Keratinocyte (primary cell): ENCODE results near the gene FBXO42. TPM values are rescaled to one million over a fixed set of nuclear protein-coding genes. Genes with fewer than 3 reads are reported as not detected.

ENCODE experiments used
- DNase-seq: peaks from one replicate; pipeline ENCODE4 v3.0.0-alpha.2; 2011; ENCODE audit warnings: low read depth, missing footprints, low spot score
- FAIRE-seq: peaks from 2 replicates; lab custom pipeline; 2011; peaks lifted over from hg19 to GRCh38; lab: Jason Lieb, UNC
- H2AFZ ChIP-seq: 2 replicates; pipeline ENCODE4 v1.6.0; 2012; ENCODE audit warnings: low read length, control low read depth, inconsistent platforms; ENCODE audit not compliant: control insufficient read depth
- H3K27ac ChIP-seq: 2 replicates; pipeline ENCODE4 v1.5.1; 2011; ENCODE audit warnings: low read length; ENCODE audit not compliant: control insufficient read depth, insufficient read depth
- H3K27me3 ChIP-seq: 3 replicates; pipeline ENCODE4 v1.6.0; 2011; ENCODE audit warnings: low read length; ENCODE audit not compliant: control insufficient read depth, insufficient read depth; ENCODE audit errors: extremely low read depth
- H3K36me3 ChIP-seq, 2 experiments: 2 replicates in 1 of 2; 3 replicates in 1 of 2; pipeline ENCODE4 v1.5.1; 2011; ENCODE audit warnings: low read length in 2 of 2, mild to moderate bottlenecking in 1 of 2; ENCODE audit not compliant: control insufficient read depth in 2 of 2, insufficient read depth in 2 of 2; ENCODE audit errors: extremely low read depth in 1 of 2
- H3K4me1 ChIP-seq: 3 replicates; pipeline ENCODE4 v1.5.1; 2011; ENCODE audit warnings: low read length; ENCODE audit not compliant: control insufficient read depth, insufficient read depth; ENCODE audit errors: extremely low read depth
- H3K4me2 ChIP-seq: 3 replicates; pipeline ENCODE4 v1.6.0; 2011; ENCODE audit warnings: low read depth, low read length; ENCODE audit not compliant: control insufficient read depth, insufficient read depth; ENCODE audit errors: extremely low read depth
- H3K4me3 ChIP-seq, 3 experiments: fragments of 200-600 bp in 1 of 3; sonication (generic) in 1 of 3; 2 replicates in 2 of 3; 3 replicates in 1 of 3; pipeline ENCODE4 v1.5.1; 2011 to 2016; ENCODE audit warnings: low read length in 3 of 3, mild to moderate bottlenecking in 3 of 3, control low read depth in 2 of 3, inconsistent platforms in 1 of 3, low read depth in 1 of 3, mixed read lengths in 1 of 3, mixed run types in 1 of 3, moderate library complexity in 1 of 3; ENCODE audit not compliant: control insufficient read depth in 2 of 3, insufficient read depth in 2 of 3; ENCODE audit errors: extremely low read depth in 1 of 3
- H3K79me2 ChIP-seq: 2 replicates; pipeline ENCODE4 v1.6.0; 2012; ENCODE audit warnings: low read length; ENCODE audit not compliant: control insufficient read depth, insufficient read depth
- H3K9ac ChIP-seq: 3 replicates; pipeline ENCODE4 v1.6.0; 2011; ENCODE audit warnings: low read length; ENCODE audit not compliant: control insufficient read depth, insufficient read depth; ENCODE audit errors: extremely low read depth
- H3K9me1 ChIP-seq: 3 replicates; pipeline ENCODE4 v1.6.0; 2011; ENCODE audit warnings: low read length; ENCODE audit not compliant: control insufficient read depth, insufficient read depth; ENCODE audit errors: extremely low read depth
- H3K9me3 ChIP-seq: 2 replicates; pipeline ENCODE4 v1.5.1; 2012; ENCODE audit warnings: low read depth, low read length; ENCODE audit not compliant: control insufficient read depth
- H4K20me1 ChIP-seq: 3 replicates; pipeline ENCODE4 v1.6.0; 2011; ENCODE audit warnings: low read length; ENCODE audit not compliant: control insufficient read depth, insufficient read depth; ENCODE audit errors: extremely low read depth
- CTCF ChIP-seq, 3 experiments: IDR thresholded peaks in 1 of 3; conservative IDR thresholded peaks in 1 of 3; optimal IDR thresholded peaks in 1 of 3; 2 replicates in 2 of 3; 3 replicates in 1 of 3; pipeline versions ENCODE3 to v1.5.1; 2011; ENCODE audit warnings: low read length in 3 of 3, mild to moderate bottlenecking in 3 of 3, moderate library complexity in 2 of 3, control low read depth in 1 of 3, inconsistent platforms in 1 of 3; ENCODE audit not compliant: insufficient read depth in 2 of 3; ENCODE audit errors: extremely low read depth in 1 of 3
- EZH2 ChIP-seq: IDR thresholded peaks from one replicate; pipeline ENCODE4 v1.6.1; 2012; ENCODE audit warnings: inconsistent platforms, mild to moderate bottlenecking, low read length, moderate library complexity
- dilution Hi-C: fragments of 300-500 bp; cut with MboI; formaldehyde crosslinking; loops from one replicate; pipeline ENCODE4 v1.7.0; 2020; ENCODE audit warnings: low sequenced_read_pairs; ENCODE audit not compliant: extremely low pct_ligation_motif_present
- polyA plus RNA-seq, 5 experiments: library from polyadenylated mRNA; depleted of rRNA in 3 of 5; stranded (reverse) in 3 of 5; stranded (forward) in 1 of 5; unstranded in 1 of 5; fragments of >200 nt; gene quantifications; 1 replicate in 1 of 5; 2 replicates in 3 of 5; 3 replicates in 1 of 5; pipeline versions ENCODE4 v1.2.1 to v1.2.3, GENCODE V29; 2011 to 2012; ENCODE audit warnings: missing spikeins in 2 of 5, low read depth in 1 of 5, low replicate concordance in 1 of 5

Gene FBXO42
- polyA plus RNA-seq, 1 donor (not counting 4 experiments of a cell fraction or from before 2014, with no cell fraction given), result 14.1 TPM

GRCh38 chr1:16351456-16351993 is 755 bp downstream of the FBXO42 start:
- dilution Hi-C loops, result no loop called here
- H3K4me3 ChIP-seq, result peak overlapping the region; percentile 52 to 74 (median 67)
- no peak for TF ChIP-seq CTCF (optimal IDR thresholded peaks at IDR 0.05 in 1 of 3, IDR thresholded peaks at IDR 0.05 in 1 of 3, conservative IDR thresholded peaks at IDR 0.05 in 1 of 3; ENCODE audit: extremely low read depth in 1 of 3, insufficient read depth in 2 of 3, low read length in 3 of 3)
- no peak for TF ChIP-seq EZH2
- H3K4me1 ChIP-seq, result peaks cover 12% of the 10 kb centered on the region
- peak overlapping the region; percentile 92 for H3K4me2 ChIP-seq
- peak; percentile 48 for FAIRE-seq
- no peaks in the 10 kb centered on the region for H4K20me1 ChIP-seq
- H3K27ac ChIP-seq, result peak overlapping the region; percentile 64
- H3K27me3 ChIP-seq, result no peaks in the 10 kb centered on the region
- DNase-seq, result no peak
- peaks cover 6% of the 10 kb centered on the region for H3K9me1 ChIP-seq
- H3K9ac ChIP-seq, result peak overlapping the region; percentile 88
- no peaks in the 10 kb centered on the region for H3K9me3 ChIP-seq
- peak overlapping the region; percentile 80 for H2AFZ ChIP-seq
- H3K36me3 ChIP-seq, result no peaks in the 10 kb centered on the region
- H3K79me2 ChIP-seq, result peaks cover 55% of the 10 kb centered on the region

GRCh38 chr1:16349847-16350406 is 2.4 kb downstream of the FBXO42 start:
- H3K27me3 ChIP-seq, result no peaks in the 10 kb centered on the region
- no peak for DNase-seq
- H3K4me2 ChIP-seq, result peak overlapping the region; percentile 12
- peaks cover 12% of the 10 kb centered on the region for H3K4me1 ChIP-seq
- H2AFZ ChIP-seq, result no peak overlapping the region
- H3K27ac ChIP-seq, result peak overlapping the region; percentile 56
- H4K20me1 ChIP-seq, result no peaks in the 10 kb centered on the region
- dilution Hi-C loops, result no loop called here
- no peak for FAIRE-seq
- H3K79me2 ChIP-seq, result peaks cover 68% of the 10 kb centered on the region
- no peaks in the 10 kb centered on the region for H3K36me3 ChIP-seq
- no peak overlapping the region for H3K4me3 ChIP-seq
- H3K9me1 ChIP-seq, result peaks cover 6% of the 10 kb centered on the region
- H3K9ac ChIP-seq, result no peak overlapping the region
- no peaks in the 10 kb centered on the region for H3K9me3 ChIP-seq
- TF ChIP-seq EZH2 (no peak), CTCF (optimal IDR thresholded peaks at IDR 0.05 in 1 of 3, IDR thresholded peaks at IDR 0.05 in 1 of 3, conservative IDR thresholded peaks at IDR 0.05 in 1 of 3; ENCODE audit: extremely low read depth in 1 of 3, insufficient read depth in 2 of 3, low read length in 3 of 3) (no peak)
